GM13976 (cell line): Measurements from ENCODE around the gene KCNH1.

Experiments
- DNase-seq: peaks from one replicate; pipeline ENCODE4 v3.0.0; 2012; ENCODE audit warnings: low spot score
- in situ Hi-C: fragments of 300-500 bp; cut with MboI; formaldehyde crosslinking; loops from one replicate; pipeline ENCODE4 v1.12.0; 2022; ENCODE audit warnings: low sequenced_read_pairs, mixed read lengths, inconsistent platforms; ENCODE audit not compliant: unreplicated experiment
- TF ChIP-seq, protein P1 (sequence below): IDR thresholded peaks from 2 replicates; pipeline ENCODE4 v1.5.1; 2012; ENCODE audit warnings: borderline replicate concordance, mild to moderate bottlenecking; ENCODE audit not compliant: insufficient read depth; ENCODE audit errors: extremely low read depth, missing control alignments, control extremely low read depth

KCNH1 gene

GRCh38 chr1:210900820-210901219, 233.1 kb downstream of the KCNH1 start:
- in situ Hi-C loops: no loop called here
- TF ChIP-seq, protein P1, sequence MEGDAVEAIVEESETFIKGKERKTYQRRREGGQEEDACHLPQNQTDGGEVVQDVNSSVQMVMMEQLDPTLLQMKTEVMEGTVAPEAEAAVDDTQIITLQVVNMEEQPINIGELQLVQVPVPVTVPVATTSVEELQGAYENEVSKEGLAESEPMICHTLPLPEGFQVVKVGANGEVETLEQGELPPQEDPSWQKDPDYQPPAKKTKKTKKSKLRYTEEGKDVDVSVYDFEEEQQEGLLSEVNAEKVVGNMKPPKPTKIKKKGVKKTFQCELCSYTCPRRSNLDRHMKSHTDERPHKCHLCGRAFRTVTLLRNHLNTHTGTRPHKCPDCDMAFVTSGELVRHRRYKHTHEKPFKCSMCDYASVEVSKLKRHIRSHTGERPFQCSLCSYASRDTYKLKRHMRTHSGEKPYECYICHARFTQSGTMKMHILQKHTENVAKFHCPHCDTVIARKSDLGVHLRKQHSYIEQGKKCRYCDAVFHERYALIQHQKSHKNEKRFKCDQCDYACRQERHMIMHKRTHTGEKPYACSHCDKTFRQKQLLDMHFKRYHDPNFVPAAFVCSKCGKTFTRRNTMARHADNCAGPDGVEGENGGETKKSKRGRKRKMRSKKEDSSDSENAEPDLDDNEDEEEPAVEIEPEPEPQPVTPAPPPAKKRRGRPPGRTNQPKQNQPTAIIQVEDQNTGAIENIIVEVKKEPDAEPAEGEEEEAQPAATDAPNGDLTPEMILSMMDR: no peak
- DNase-seq: no peak

DNA sequence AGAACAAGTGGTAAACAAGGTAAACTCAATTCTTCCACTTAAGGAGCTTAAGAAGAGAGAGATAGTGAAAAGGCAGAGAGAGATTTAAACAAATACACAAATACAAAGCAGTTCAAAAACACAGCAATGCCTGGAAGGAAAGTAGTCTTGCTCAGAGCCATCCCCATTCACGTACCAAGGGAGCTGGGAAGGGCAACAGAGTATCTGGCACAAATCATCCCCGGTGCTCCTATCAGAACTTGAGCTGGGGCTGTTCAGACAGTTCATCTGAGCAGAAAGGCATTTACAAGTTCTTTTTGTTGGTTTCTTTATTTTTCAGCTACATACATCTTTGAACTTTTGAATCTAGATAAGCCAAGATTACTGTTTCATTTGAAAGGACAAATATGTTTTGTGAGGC, 233.9 kb downstream of the KCNH1 start:
- TF ChIP-seq, protein P1: no peak
- DNase-seq: no peak
- in situ Hi-C loops: no loop called here

DNA sequence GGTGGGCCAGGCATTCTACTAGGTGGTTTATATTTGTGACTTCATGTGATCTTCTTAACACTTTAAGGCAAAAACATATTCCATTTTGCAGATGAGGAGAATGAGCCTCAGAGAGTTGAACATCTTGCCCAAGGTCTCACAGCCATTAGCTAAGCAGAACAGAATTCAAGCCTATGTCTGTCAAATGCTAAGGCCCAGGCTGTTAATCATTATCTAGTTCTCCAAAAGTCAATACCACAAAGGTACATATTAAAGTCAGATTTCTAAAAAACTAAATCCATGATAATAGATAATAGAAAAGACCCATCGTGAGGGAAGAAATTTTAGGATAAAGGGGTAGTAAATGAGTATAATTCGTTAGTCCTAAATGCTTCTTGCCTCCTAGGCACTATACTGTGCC, 234.3 kb downstream of the KCNH1 start:
- in situ Hi-C loops: no loop called here
- TF ChIP-seq, protein P1: no peak
- DNase-seq: no peak

GRCh38 chr1:210898473-210898872, 235.5 kb downstream of the KCNH1 start:
- DNase-seq: no peak
- in situ Hi-C loops: no loop called here
- TF ChIP-seq, protein P1: no peak

DNA sequence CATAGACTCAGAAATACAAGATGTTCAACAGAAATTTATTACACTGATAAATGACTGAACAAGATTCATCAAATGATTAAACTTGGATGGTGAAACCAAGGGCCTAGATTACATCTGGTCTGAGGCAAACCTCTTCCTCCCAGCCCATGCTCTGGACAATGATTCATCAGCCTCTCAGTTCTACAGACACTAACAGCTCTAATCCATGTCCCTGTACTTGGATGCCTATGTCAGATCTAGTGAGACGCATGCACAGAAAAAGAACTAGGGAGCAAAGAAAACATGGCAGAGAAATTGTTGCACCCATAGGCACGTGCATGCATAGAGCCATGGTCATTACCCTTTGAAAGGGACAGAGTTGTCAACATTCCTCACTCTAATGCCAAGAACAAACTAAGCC, 250.1 kb downstream of the KCNH1 start:
- TF ChIP-seq, protein P1: no peak
- in situ Hi-C loops: no loop called here
- no peak for DNase-seq

GRCh38 chr1:210882414-210883221, 251.3 kb downstream of the KCNH1 start:
- DNase-seq: no peak
- in situ Hi-C loops: no loop called here
- TF ChIP-seq, protein P1: no peak
